GM12878 (cell line): Measurements from ENCODE around the gene CADPS.

ENCODE experiments used
- CREB1 ChIP-seq: IDR thresholded peaks from 2 replicates; pipeline ENCODE4 v1.6.1; 2012; ENCODE audit warnings: low read depth, mild to moderate bottlenecking, inconsistent platforms
- EZH2 ChIP-seq: IDR thresholded peaks from 2 replicates; pipeline ENCODE4 v1.6.1; 2012; ENCODE audit warnings: low read depth, mild to moderate bottlenecking, control low read depth, inconsistent platforms, low read length, borderline replicate concordance; ENCODE audit not compliant: control insufficient read depth
- FOXK2 ChIP-seq: fragments of 450-650 bp; IDR thresholded peaks from 2 replicates; pipeline ENCODE4 v1.6.1; 2017; ENCODE audit warnings: mild to moderate bottlenecking, moderate library complexity
- PAX5 ChIP-seq: IDR thresholded peaks from 2 replicates; pipeline ENCODE4 v1.6.1; 2011; ENCODE audit warnings: low read depth, low read length, borderline replicate concordance
- POLR2A ChIP-seq: IDR thresholded peaks from 2 replicates; pipeline ENCODE4 v1.6.1; 2011; ENCODE audit warnings: low read depth, mild to moderate bottlenecking, low read length
- SP1 ChIP-seq: IDR thresholded peaks from one replicate; pipeline ENCODE4 v1.6.1; 2011; ENCODE audit warnings: low read depth, low read length
- TARDBP ChIP-seq: IDR thresholded peaks from 2 replicates; pipeline ENCODE4 v1.6.1; 2016; ENCODE audit warnings: borderline replicate concordance
- TCF7 ChIP-seq: IDR thresholded peaks from 2 replicates; pipeline ENCODE4 v1.6.1; 2014; ENCODE audit warnings: antibody characterized with exemption, borderline replicate concordance
- YY1 ChIP-seq: IDR thresholded peaks from 2 replicates; pipeline ENCODE4 v1.6.1; 2011; ENCODE audit warnings: low read depth, mild to moderate bottlenecking, low read length
- ZNF274 ChIP-seq: IDR thresholded peaks from one replicate; pipeline ENCODE4 v1.8.0; 2011; ENCODE audit not compliant: insufficient read length, insufficient read depth
- TF ChIP-seq, protein P1 (sequence below): IDR thresholded peaks from 2 replicates; pipeline ENCODE4 v1.6.1; 2011; ENCODE audit warnings: low read depth, mild to moderate bottlenecking, low read length, moderate library complexity, borderline replicate concordance; ENCODE audit errors: extremely low read depth
- TF ChIP-seq, protein P2 (sequence below), 3 experiments: IDR thresholded peaks in 2 of 3; conservative IDR thresholded peaks in 1 of 3; 2 replicates each; pipeline ENCODE4 v1.5.1; 2011; ENCODE audit warnings: low read depth in 3 of 3, low read length in 3 of 3, mild to moderate bottlenecking in 3 of 3, control low read depth in 2 of 3, moderate library complexity in 2 of 3, inconsistent platforms in 1 of 3, mixed read lengths in 1 of 3; ENCODE audit not compliant: control insufficient read depth in 2 of 3, insufficient read depth in 1 of 3; ENCODE audit errors: extremely low read depth in 1 of 3

DNA sequence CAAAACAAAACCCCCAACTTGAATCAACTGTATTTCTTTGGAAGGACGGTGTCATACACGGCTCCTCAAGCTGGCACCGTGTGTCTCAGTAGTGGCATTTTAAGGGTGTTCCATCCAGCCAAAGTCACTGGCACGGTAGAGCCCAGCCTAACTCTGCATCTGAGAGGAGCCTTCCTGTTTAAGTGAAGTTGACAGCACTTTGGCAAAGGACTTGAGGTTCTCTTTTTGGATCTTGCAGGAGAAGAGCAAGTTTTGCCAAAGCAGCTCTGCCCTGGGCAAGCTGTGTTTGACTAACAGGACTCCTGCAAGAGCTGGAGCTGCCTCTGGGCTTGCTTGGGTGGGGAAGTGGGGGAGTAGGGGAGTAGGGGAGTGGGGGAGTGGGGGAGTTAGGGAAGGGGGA is 392.3 kb downstream of the CADPS start:
- TF ChIP-seq PAX5 (no peak), EZH2 (no peak), ZNF274 (no peak), FOXK2 (no peak), YY1 (no peak), POLR2A (no peak), SP1 (no peak), TCF7 (no peak), CREB1 (no peak), TARDBP (no peak)
- TF ChIP-seq, protein P1, sequence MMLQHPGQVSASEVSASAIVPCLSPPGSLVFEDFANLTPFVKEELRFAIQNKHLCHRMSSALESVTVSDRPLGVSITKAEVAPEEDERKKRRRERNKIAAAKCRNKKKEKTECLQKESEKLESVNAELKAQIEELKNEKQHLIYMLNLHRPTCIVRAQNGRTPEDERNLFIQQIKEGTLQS: no peak
- TF ChIP-seq, protein P2, sequence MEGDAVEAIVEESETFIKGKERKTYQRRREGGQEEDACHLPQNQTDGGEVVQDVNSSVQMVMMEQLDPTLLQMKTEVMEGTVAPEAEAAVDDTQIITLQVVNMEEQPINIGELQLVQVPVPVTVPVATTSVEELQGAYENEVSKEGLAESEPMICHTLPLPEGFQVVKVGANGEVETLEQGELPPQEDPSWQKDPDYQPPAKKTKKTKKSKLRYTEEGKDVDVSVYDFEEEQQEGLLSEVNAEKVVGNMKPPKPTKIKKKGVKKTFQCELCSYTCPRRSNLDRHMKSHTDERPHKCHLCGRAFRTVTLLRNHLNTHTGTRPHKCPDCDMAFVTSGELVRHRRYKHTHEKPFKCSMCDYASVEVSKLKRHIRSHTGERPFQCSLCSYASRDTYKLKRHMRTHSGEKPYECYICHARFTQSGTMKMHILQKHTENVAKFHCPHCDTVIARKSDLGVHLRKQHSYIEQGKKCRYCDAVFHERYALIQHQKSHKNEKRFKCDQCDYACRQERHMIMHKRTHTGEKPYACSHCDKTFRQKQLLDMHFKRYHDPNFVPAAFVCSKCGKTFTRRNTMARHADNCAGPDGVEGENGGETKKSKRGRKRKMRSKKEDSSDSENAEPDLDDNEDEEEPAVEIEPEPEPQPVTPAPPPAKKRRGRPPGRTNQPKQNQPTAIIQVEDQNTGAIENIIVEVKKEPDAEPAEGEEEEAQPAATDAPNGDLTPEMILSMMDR (IDR thresholded peaks at IDR 0.05 in 2 of 3, conservative IDR thresholded peaks at IDR 0.05 in 1 of 3; ENCODE audit: control insufficient read depth in 2 of 3, extremely low read depth in 1 of 3, insufficient read depth in 1 of 3, low read depth in 3 of 3, low read length in 3 of 3): no peak
